GM12878 (cell line): ENCODE data around the gene KIF1C. TPM values are rescaled to one million over a fixed set of nuclear protein-coding genes. Genes with fewer than 3 reads are reported as not detected.

Experiments
- ATAC-seq: fragments of 200-7000 bp; cut with Tn5 transposase; 3 replicates; pipeline ENCODE4 v1.9.1; 2020; ENCODE audit warnings: mild to moderate bottlenecking, moderate library complexity
- BruUV-seq: library from RNA; stranded (reverse); fragments of 400-500 nt; replicated peaks from 2 replicates; lab custom pipeline; 2021; lab: Mats Ljungman, UMichigan
- CTCF ChIA-PET: fragments of 300-600 bp; sonication (Branson Sonifier 250); formaldehyde crosslinking; extraction: SDS; loops from one replicate; lab custom pipeline; 2021; ENCODE audit warnings: inconsistent platforms; lab: Yijun Ruan, JAX
- POLR2A ChIA-PET: fragments of 350-600 bp; formaldehyde crosslinking; extraction: SDS; loops from one replicate; lab custom pipeline; 2021; ENCODE audit warnings: inconsistent platforms; lab: Charles Lee
- RAD21 ChIA-PET: fragments of 300-600 bp; sonication (Branson Sonifier 250); formaldehyde crosslinking; loops from one replicate; lab custom pipeline; 2023; ENCODE audit warnings: antibody characterized with exemption; ENCODE audit not compliant: unreplicated experiment; lab: Charles Lee
- SMC1A ChIA-PET: fragments of 300-600 bp; sonication (Branson Sonifier 250); formaldehyde crosslinking; loops from one replicate; lab custom pipeline; 2023; ENCODE audit not compliant: unreplicated experiment, uncharacterized antibody; lab: Charles Lee
- DNase-seq: peaks from one replicate; pipeline ENCODE4 v3.0.0-alpha.2; 2011; ENCODE audit warnings: low read depth, low spot score
- FAIRE-seq: peaks from 3 replicates; lab custom pipeline; 2011; peaks lifted over from hg19 to GRCh38; lab: Jason Lieb, UNC
- H2AFZ ChIP-seq: 2 replicates; pipeline ENCODE4 v1.6.0; 2011; ENCODE audit warnings: low read depth, low read length, control low read depth; ENCODE audit not compliant: control insufficient read depth
- H3K27ac ChIP-seq: 2 replicates; pipeline ENCODE4 v1.5.1; 2011; ENCODE audit warnings: control low read depth; ENCODE audit not compliant: control insufficient read depth, insufficient read depth
- H3K27me3 ChIP-seq, 2 experiments: replicated peaks in 1 of 2; 2 replicates each; pipeline versions ENCODE4 v1.6.0 to v1.6.1; 2011; ENCODE audit warnings: low read length in 1 of 2; ENCODE audit not compliant: control insufficient read depth in 2 of 2, insufficient read depth in 2 of 2
- H3K36me3 ChIP-seq, 2 experiments: 2 replicates each; pipeline ENCODE4 v1.5.1; 2011; ENCODE audit warnings: low read length in 1 of 2; ENCODE audit not compliant: control insufficient read depth in 2 of 2, insufficient read depth in 2 of 2
- H3K4me1 ChIP-seq: 2 replicates; pipeline ENCODE4 v1.6.1; 2011; ENCODE audit warnings: mild to moderate bottlenecking, low read length, moderate library complexity, mixed read lengths; ENCODE audit not compliant: control insufficient read depth, insufficient read depth
- H3K4me2 ChIP-seq: 2 replicates; pipeline ENCODE4 v1.6.0; 2011; ENCODE audit warnings: control low read depth; ENCODE audit not compliant: control insufficient read depth, insufficient read depth
- H3K4me3 ChIP-seq: fragments of 200-600 bp; sonication (generic); 2 replicates; pipeline ENCODE4 v1.5.1; 2016
- H3K79me2 ChIP-seq: 2 replicates; pipeline ENCODE4 v1.6.0; 2011; ENCODE audit warnings: low read length; ENCODE audit not compliant: control insufficient read depth, insufficient read depth
- H3K9ac ChIP-seq: 2 replicates; pipeline ENCODE4 v1.8.0; 2011; ENCODE audit warnings: low read length, control low read depth, mixed read lengths; ENCODE audit not compliant: control insufficient read depth, insufficient read depth
- H3K9me3 ChIP-seq: replicated peaks from 3 replicates; pipeline ENCODE4 v1.5.1; 2011; ENCODE audit warnings: mild to moderate bottlenecking, low read length; ENCODE audit not compliant: control insufficient read depth, insufficient read depth
- H4K20me1 ChIP-seq: 2 replicates; pipeline ENCODE4 v1.6.0; 2011; ENCODE audit not compliant: control insufficient read depth, insufficient read depth
- GATAD2B ChIP-seq: fragments of 450-650 bp; conservative IDR thresholded peaks from 2 replicates; pipeline ENCODE4 v1.6.1; 2017; ENCODE audit warnings: low read depth, mild to moderate bottlenecking, moderate library complexity
- HCFC1 ChIP-seq: fragments of 150-350 bp; IDR thresholded peaks from 2 replicates; pipeline ENCODE4 v1.6.1; 2014; ENCODE audit warnings: low read length
- HDGF ChIP-seq: fragments of 450-650 bp; IDR thresholded peaks from 2 replicates; pipeline ENCODE4 v1.6.1; 2016; ENCODE audit warnings: antibody characterized with exemption
- HSF1 ChIP-seq: fragments of 150-350 bp; IDR thresholded peaks from 2 replicates; pipeline ENCODE4 v1.6.1; 2014; ENCODE audit warnings: mild to moderate bottlenecking, low read depth, low read length
- MEF2B ChIP-seq: fragments of 450-650 bp; IDR thresholded peaks from 2 replicates; pipeline ENCODE4 v1.6.1; 2018; ENCODE audit warnings: mild to moderate bottlenecking, moderate library complexity; ENCODE audit not compliant: partially characterized antibody, poor library complexity, severe bottlenecking
- NKRF ChIP-seq: fragments of 450-650 bp; conservative IDR thresholded peaks from 2 replicates; pipeline ENCODE4 v1.6.1; 2017; ENCODE audit warnings: mild to moderate bottlenecking, moderate library complexity
- NR2C1 ChIP-seq: fragments of 450-650 bp; IDR thresholded peaks from 2 replicates; pipeline ENCODE4 v1.6.1; 2017; ENCODE audit warnings: antibody characterized with exemption, mild to moderate bottlenecking, moderate library complexity
- PAX5 ChIP-seq: IDR thresholded peaks from 2 replicates; pipeline ENCODE4 v1.6.1; 2011; ENCODE audit warnings: low read depth, low read length, borderline replicate concordance
- PRDM15 ChIP-seq: fragments of 450-650 bp; formaldehyde crosslinking; IDR thresholded peaks from 2 replicates; pipeline ENCODE4 v1.4.0; 2020; ENCODE audit warnings: mild to moderate bottlenecking, moderate library complexity
- SMAD5 ChIP-seq: IDR thresholded peaks from 2 replicates; pipeline ENCODE4 v1.6.1; 2016; ENCODE audit warnings: antibody characterized with exemption, low read depth
- SRF ChIP-seq, 2 experiments: IDR thresholded peaks; 2 replicates each; pipeline ENCODE4 v1.6.1; 2011; ENCODE audit warnings: low read depth in 2 of 2, low read length in 2 of 2, mild to moderate bottlenecking in 1 of 2, moderate library complexity in 1 of 2
- WGBS: methylation state at CpG from one replicate; pipeline ENCODE4 v1.1.6; 2016; ENCODE audit warnings: low lambda C conversion rate; ENCODE audit not compliant: insufficient replicate concordance, insufficient coverage; ENCODE audit errors: missing lambda C conversion rate; 5-methylcytosine and 5-hydroxymethylcytosine counted together
- in situ Hi-C: fragments of 300-500 bp; cut with MboI; formaldehyde crosslinking; loops from 9 replicates; pipeline ENCODE4 v1.14.3; 2018; ENCODE audit warnings: mixed read lengths
- intact Hi-C: fragments of 100-400 bp; cut with micrococcal nuclease; formaldehyde crosslinking; loops from one replicate; pipeline ENCODE4 v1.14.2; 2022; ENCODE audit not compliant: unreplicated experiment
- polyA plus RNA-seq, 11 experiments: library from polyadenylated mRNA; depleted of rRNA in 4 of 11; unstranded in 6 of 11; stranded (reverse) in 5 of 11; fragments of >200 nt; fragmentation: Nextera tagmentation in 4 of 11; fragmentation: Illumina TruSeq in 1 of 11; extraction: Ambion mirVana in 4 of 11; extraction: Trizol in 1 of 11; gene quantifications; 1 replicate in 1 of 11; 2 replicates in 10 of 11; pipeline versions ENCODE4 v1.2.1 to v1.2.3, GENCODE V29; 2011 to 2016; ENCODE audit warnings: inconsistent platforms in 2 of 11, missing spikeins in 2 of 11, low read depth in 1 of 11
- total RNA-seq, 4 experiments: library from RNA; depleted of rRNA in 3 of 4; stranded (reverse); fragments of >200 nt in 3 of 4; fragmentation: Illumina TruSeq in 1 of 4; extraction: Trizol in 1 of 4; gene quantifications; 2 replicates each; pipeline versions ENCODE4 v1.2.1 to v1.2.3, GENCODE V29; 2013 to 2021

Gene KIF1C
- total and polyA plus RNA-seq, 10 of the 15 experiments (the other 5 are each of a cell fraction or from before 2014, with no cell fraction given), result 1.4 to 65.9 (median 21.1) TPM

GRCh38 chr17:4987767-4988567 is 9.8 kb upstream of the KIF1C start:
- ChIA-PET POLR2A (interaction anchor here (0.6 to 2.3 kb wide), 10 partner anchors 10 to 189 kb away, joined by 3 to 22 read pairs (median 6); partner anchors contain the start of genes INCA1, KIF1C, PFN1 and RNF167), SMC1A (interaction anchor here (0.6 to 2.8 kb wide), 11 partner anchors 9 to 79 kb away, joined by 3 to 13 read pairs (median 4); partner anchors contain the start of genes INCA1, KIF1C, RNF167 and SLC25A11), CTCF (interaction anchor here (0.9 to 2.9 kb wide), 12 partner anchors 9 to 123 kb away, joined by 3 to 19 read pairs (median 5); partner anchors contain the start of gene SPAG7), RAD21 (interaction anchor here (1.2 to 3.7 kb wide), 9 partner anchors 10 to 250 kb away, joined by 3 to 15 read pairs (median 4); partner anchors contain the start of genes INCA1, KIF1C, RNF167 and SLC25A11)
- peak overlapping the region; percentile 74 for H3K4me3 ChIP-seq
- H3K9ac ChIP-seq, result peak overlapping the region; percentile 96
- WGBS, result under 1% methylated on average over 30 of the region's 30 CpGs
- H3K4me2 ChIP-seq, result peak overlapping the region; percentile 99
- peak overlapping the region; percentile 90 for H2AFZ ChIP-seq
- peaks cover 25% of the 10 kb centered on the region for H3K79me2 ChIP-seq
- DNase-seq (no peak), FAIRE-seq (no peak), ATAC-seq (peak; percentile 44)
- H3K27me3 ChIP-seq, result no peaks in the 10 kb centered on the region
- no peaks in the 10 kb centered on the region for H4K20me1 ChIP-seq
- peak overlapping the region; percentile 90 for H3K27ac ChIP-seq
- BruUV-seq, result TSS peak; percentile 90
- in situ Hi-C loops, result no loop called here
- intact Hi-C loops, result no loop called here
- H3K4me1 ChIP-seq, result peaks cover 16% of the 10 kb centered on the region
- H3K9me3 ChIP-seq, result no peaks in the 10 kb centered on the region
- no peaks in the 10 kb centered on the region for H3K36me3 ChIP-seq
- TF ChIP-seq NR2C1 (no peak), MEF2B (peak; percentile 71), HDGF (peak; percentile 47; the same call in 1 of the 2 replicates), NKRF (peak; percentile 20; the same call in 1 of the 2 replicates), HSF1 (no peak), PAX5 (no peak; the same call in 1 of the 2 replicates), HCFC1 (no peak), SRF (IDR thresholded peaks at IDR 0.05; ENCODE audit: low read depth in 2 of 2, low read length in 2 of 2) (no peak), SMAD5 (peak; percentile 19; the same call in 1 of the 2 replicates), GATAD2B (no peak), PRDM15 (no peak)
